Erythroblast (primary cell): ENCODE measurements around the gene UFC1.

Experiments
- DNase-seq, 2 experiments: peaks; one replicate each; lab custom pipeline; 2025; lab: John Stamatoyannopoulos, UW
- GATA1 ChIP-seq: IDR thresholded peaks from 2 replicates; pipeline ENCODE4 v1.6.1; 2011; ENCODE audit warnings: low read depth, mild to moderate bottlenecking, control low read depth, low read length, moderate library complexity
- POLR2A ChIP-seq: IDR thresholded peaks from 2 replicates; pipeline ENCODE4 v1.6.1; 2011; ENCODE audit warnings: mild to moderate bottlenecking, low read length

Gene UFC1

DNA sequence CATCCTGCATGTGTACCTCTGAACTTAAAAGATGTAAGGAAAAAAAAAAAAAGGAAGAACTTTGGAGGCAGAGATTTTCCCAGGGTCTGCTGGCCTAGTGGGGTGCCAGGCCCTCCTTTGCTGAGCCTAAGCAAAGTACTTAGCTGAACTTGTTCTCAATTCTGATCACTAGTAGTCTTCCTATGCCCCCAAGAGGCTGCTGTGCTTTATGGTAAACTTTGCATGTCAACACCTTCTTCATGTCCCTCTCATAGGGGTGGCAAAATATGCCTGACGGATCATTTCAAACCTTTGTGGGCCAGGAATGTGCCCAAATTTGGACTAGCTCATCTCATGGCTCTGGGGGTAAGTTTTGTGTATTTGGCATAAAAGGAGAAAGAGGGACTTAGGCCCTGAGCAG is 4.1 kb downstream of the UFC1 start:
- TF ChIP-seq GATA1: no peak
- DNase-seq: no peak

DNA sequence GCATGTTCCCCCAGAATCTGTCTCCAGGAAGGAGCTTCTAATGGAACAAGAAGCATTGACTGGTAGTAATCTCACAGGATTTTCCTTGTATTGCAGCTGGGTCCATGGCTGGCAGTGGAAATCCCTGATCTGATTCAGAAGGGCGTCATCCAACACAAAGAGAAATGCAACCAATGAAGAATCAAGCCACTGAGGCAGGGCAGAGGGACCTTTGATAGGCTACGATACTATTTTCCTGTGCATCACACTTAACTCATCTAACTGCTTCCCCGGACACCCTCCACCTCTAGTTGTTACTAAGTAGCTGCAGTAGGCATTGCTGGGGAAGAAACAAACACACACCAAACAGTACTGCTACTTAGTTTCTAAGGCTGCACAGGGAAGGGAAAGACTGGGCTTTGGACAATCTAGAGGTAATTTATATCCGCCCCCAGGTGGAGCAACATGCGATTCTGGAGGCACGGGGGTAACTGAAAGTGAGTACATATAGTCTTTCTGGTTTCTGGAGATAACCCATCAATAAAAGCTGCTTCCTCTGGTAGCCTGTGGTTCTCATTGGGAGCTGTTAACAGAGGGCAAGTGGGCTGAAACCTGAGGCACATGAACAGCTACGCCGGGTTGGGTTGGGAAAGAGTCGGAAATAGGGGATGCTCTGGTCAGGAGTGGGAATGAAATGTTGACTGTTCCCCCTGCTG is 4.7 kb downstream of the UFC1 start:
- DNase-seq: peak; percentile 57 to 59
- TF ChIP-seq GATA1 (no peak), POLR2A (no peak)

DNA sequence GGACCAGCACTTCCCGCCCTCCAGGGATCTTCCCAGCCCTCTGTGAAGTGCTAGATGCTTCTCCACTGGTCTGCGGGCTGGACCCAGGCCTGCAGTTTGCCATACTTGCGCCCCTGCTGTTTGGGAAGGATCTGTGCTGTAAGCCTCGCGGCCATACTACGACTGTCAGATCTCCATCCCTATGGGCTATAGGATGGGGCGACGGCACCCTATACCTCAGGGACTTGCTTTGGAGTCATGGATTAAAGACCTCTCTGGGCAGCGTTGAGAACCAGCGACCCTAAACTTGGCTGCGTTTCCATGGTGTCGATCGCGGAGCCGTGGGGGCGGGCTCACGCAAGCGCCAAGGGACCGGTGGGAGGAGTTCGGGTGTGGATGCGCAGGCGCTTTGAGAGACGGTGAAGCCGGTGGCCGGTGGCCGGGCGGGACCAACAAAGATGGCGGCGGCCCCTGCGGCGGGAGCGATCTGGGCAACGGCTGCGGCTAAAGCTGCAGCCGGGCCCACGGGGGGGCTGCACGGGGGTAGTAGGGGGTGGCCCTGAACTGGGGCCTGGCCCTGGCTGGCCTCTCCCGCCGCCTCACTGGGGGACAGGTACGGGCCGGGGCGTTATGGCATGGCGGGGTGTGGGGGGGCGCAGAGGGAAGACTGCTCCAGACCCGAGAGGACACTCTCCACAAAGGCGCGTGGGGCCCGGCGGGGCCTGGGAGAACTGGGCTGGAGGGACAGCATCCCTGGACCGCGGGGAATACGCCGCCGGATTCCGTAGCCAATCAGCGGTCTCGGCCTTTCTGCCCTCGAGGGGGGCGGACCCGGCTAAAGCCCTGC is 5.5 kb downstream of the UFC1 start, which contains the start of gene USP21:
TSS of gene USP21 (plus strand) at position 414 of the 826 bp plus-strand sequence. CDS start 1,141 bp downstream, outside the sequence.
- TF ChIP-seq POLR2A: peak; percentile 85
- no peak for TF ChIP-seq GATA1
- peak; percentile 91 to 94 for DNase-seq

DNA sequence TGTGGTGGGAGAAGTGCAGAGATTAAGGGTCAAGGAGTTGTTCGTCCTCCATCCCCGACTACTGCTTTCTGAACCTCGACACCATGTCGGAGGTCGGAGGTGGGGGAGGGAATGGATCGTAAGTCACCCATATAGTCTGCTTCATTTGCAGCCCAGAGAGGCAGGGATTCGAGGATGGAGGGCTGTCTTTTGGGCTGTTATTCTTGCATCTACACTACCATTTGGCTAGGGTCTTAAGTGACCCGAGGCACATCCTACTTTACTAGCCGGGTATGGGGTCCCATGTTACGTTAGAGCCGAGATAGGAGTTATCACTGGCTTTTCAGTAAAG is 6.1 kb downstream of the UFC1 start:
- no peak for DNase-seq
- TF ChIP-seq POLR2A (no peak), GATA1 (no peak)

DNA sequence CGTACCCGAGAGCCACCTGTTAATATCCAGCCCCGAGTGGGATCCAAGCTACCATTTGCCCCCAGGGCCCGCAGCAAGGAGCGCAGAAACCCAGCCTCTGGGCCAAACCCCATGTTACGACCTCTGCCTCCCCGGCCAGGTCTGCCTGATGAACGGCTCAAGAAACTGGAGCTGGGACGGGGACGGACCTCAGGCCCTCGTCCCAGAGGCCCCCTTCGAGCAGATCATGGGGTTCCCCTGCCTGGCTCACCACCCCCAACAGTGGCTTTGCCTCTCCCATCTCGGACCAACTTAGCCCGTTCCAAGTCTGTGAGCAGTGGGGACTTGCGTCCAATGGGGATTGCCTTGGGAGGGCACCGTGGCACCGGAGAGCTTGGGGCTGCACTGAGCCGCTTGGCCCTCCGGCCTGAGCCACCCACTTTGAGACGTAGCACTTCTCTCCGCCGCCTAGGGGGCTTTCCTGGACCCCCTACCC is 6.9 kb downstream of the UFC1 start:
- TF ChIP-seq POLR2A (no peak), GATA1 (no peak)
- no peak for DNase-seq

DNA sequence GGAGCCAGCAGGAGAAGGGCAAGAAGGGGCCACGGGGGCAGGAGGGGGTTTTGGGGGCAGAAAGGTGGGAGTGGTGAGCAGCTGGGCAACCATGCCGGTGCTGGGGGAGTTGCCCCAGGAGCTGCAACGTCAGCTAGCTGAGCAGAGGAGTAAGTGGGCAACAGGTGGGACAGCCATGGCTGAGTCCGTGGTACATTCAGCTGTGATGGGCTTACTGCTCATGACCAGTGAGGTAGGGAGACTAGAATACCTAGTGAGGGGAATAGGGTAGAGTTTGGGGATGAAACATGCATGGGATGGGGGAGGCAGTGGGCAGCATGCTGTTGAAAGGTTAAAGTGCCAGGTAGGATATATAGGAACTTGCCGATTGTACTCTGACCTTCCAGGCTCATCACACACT is 7.9 kb downstream of the UFC1 start:
- no peak for TF ChIP-seq POLR2A
- no peak for TF ChIP-seq GATA1

DNA sequence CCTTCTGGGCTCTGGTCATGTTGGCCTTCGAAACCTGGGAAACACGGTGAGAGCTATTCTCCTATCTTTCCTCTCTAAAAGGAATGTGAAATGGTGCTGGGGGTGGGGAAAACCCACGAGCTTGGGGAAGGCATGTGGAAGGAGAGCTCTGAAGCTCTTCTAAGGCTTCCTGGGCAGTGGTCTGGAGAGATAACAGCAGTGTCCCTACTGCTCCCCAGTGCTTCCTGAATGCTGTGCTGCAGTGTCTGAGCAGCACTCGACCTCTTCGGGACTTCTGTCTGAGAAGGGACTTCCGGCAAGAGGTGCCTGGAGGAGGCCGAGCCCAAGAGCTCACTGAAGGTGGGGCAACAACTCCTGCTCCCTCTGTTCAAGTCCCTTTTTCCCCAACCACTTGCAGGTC is 8.3 kb downstream of the UFC1 start:
- DNase-seq: no peak
- TF ChIP-seq GATA1 (no peak), POLR2A (no peak)

More for the DNA sequence above, 7.9 kb downstream of the UFC1 start:
- no peak for DNase-seq

DNA sequence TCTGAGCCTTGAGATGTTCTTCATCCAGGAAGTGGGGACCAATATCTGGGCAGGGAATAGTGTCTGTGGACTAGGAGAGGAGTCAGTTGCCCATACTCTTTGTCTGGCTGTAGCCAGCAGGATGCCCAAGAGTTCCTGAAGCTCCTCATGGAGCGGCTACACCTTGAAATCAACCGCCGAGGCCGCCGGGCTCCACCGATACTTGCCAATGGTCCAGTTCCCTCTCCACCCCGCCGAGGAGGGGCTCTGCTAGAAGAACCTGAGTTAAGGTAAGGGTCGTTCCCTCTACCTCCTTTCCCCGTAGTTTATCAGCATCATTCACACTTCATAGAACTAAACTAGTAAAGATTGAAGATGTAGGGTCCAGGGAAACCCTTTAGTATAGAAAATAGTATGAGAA is 9.0 kb downstream of the UFC1 start:
- DNase-seq: no peak
- no peak for TF ChIP-seq GATA1
- TF ChIP-seq POLR2A: no peak

DNA sequence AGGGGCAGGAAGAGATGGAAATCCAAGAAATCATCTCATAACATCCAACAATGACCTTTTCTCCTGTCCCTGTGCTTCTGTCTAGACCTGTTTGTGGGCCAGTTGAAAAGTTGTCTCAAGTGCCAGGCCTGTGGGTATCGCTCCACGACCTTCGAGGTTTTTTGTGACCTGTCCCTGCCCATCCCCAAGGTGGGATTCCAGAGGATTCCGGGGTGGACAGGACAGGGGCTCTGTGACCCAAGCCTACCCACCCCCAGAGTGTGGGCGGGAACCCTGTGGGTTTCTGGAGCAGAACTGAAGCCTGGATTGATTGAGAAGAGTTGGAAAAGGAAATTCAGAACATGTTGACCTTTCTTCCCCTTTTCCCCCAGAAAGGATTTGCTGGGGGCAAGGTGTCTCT is 10.0 kb downstream of the UFC1 start:
- no peak for DNase-seq
- no peak for TF ChIP-seq POLR2A
- no peak for TF ChIP-seq GATA1

DNA sequence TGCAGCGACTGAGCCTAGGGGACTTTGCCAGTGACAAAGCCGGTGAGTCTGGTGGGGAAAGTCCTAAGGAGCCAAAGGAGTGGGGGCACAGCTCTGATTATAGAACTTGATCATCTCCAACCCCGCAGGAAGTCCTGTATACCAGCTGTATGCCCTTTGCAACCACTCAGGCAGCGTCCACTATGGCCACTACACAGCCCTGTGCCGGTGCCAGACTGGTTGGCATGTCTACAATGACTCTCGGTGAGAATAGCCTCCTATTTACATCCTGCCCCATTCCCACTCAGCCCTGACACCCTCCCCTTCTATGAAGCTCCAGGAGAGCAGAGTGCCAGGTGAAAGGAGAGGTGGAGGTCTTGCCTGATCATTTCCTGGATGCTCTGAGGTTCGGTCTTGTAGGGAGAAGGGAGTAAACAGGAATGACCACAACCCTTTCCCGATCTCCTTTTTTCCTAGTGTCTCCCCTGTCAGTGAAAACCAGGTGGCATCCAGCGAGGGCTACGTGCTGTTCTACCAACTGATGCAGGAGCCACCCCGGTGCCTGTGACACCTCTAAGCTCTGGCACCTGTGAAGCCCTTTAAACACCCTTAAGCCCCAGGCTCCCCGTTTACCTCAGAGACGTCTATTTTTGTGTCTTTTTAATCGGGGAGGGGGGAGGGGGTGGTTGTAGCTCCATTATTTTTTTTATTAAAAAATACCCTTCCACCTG is 11.3 kb downstream of the UFC1 start:
- DNase-seq: peak; percentile 45 to 68
- no peak for TF ChIP-seq GATA1
- TF ChIP-seq POLR2A: no peak

DNA sequence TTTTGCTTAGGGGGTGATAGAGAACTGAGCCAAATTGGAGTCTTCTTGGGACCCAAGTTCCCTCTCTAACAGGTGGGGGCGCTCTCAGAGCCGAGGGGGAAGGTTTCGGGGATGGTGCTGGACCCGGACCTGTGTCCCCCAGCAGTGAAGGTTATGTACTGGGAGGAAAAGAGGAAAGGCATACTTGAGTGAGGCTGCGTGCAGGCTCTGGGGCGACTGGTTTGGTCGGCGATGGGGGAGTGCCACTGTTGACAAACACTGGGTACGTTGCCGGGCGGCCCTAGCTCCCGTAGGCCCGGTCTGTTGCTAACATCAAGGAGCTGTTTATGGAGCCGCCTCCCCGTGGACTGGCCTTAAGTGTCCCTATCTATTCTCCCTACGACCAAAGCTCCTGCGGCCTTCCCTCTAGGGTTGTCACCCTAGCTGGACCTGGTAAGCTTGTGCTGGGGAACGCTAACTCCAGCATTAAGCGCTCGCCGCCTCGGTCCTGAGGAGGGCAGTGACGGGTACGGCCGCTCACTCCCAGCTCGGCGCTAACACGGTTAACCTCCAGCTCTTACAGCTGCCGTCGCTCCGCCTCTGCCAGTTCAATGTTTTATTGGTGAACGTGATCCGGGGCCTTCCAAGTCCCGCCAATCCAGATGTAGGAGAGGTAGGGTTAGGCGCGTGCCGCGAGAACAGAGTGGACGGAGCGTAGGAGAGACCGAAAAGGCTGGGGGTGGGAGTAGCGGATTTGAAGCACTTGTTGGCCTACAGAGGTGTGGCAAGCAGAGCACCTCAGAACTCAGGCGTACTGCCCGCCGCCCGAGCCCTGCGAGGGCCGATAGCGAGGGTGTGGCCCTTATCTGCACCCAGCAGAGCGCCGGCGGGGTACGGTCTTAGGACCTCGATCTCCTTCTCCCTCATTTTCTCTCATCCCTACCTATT is 12.2 kb downstream of the UFC1 start, which contains the start of gene PPOX:
TSS of gene PPOX (plus strand) at position 685 of the 927 bp plus-strand sequence. CDS start 422 bp downstream, outside the sequence.
- DNase-seq: peak; percentile 100
- TF ChIP-seq POLR2A: peak; percentile 99
- TF ChIP-seq GATA1: peak; percentile 99

DNA sequence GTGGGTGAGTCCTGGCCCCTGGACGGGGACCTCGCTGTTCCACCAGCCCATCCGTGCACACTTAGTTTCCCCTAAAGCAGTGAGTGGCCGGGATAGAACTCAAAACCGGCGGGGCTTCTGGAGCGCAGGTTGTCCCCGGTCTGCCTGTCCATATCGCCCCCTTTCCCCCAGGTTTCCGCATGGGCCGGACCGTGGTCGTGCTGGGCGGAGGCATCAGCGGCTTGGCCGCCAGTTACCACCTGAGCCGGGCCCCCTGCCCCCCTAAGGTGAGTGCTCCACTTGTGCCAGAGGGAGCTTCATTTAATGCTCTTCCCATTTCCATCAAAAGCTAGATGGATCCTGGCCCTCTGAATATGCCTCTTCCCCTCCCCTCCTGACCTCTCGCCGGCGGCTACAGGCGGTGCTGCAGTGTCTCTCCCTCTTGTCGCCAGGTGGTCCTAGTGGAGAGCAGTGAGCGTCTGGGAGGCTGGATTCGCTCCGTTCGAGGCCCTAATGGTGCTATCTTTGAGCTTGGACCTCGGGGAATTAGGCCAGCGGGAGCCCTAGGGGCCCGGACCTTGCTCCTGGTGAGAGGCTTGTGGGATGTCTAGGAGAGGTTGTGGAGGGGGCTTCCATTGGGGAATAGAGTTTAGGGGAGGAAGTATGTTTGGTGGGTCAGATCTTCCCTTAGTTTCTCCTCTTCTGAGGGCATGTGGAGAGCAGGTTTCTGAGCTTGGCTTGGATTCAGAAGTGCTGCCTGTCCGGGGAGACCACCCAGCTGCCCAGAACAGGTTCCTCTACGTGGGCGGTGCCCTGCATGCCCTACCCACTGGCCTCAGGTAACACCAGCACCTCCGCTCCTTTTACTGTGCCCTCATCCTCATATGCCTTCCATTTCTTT is 13.1 kb downstream of the UFC1 start:
- TF ChIP-seq GATA1 (no peak), POLR2A (peak; percentile 96)
- peak; percentile 83 to 89 for DNase-seq
